IMR-90 (cell line): Measurements from ENCODE around the gene IGF1R. TPM values are rescaled to one million over a fixed set of nuclear protein-coding genes. Genes with fewer than 3 reads are reported as not detected.

Experiments used
- ATAC-seq: fragments of 200-7000 bp; cut with Tn5 transposase; 2 replicates; pipeline ENCODE4 v1.9.1; 2020; ENCODE audit warnings: low read depth, mild to moderate bottlenecking, moderate library complexity
- BruUV-seq: library from RNA; stranded (reverse); fragments of 400-500 nt; replicated peaks from 2 replicates; lab custom pipeline; 2021; lab: Mats Ljungman, UMichigan
- CTCF ChIA-PET: fragments of 300-600 bp; formaldehyde crosslinking; extraction: SDS; loops from one replicate; lab custom pipeline; 2021; ENCODE audit warnings: antibody characterized with exemption; lab: Yijun Ruan, JAX
- POLR2A ChIA-PET: fragments of 300-600 bp; sonication (Branson Sonifier 250); formaldehyde crosslinking; loops from one replicate; lab custom pipeline; 2022; ENCODE audit warnings: antibody characterized with exemption; ENCODE audit not compliant: unreplicated experiment; lab: Charles Lee
- DNase-seq: peaks from one replicate; pipeline ENCODE4 v3.0.0; 2013
- H2AFZ ChIP-seq: replicated peaks from 2 replicates; pipeline ENCODE3; 2013; ENCODE audit warnings: low read length, mild to moderate bottlenecking; ENCODE audit not compliant: poor library complexity
- H2AK5ac ChIP-seq: 2 replicates; pipeline ENCODE4 v1.6.1; 2013; ENCODE audit warnings: low read depth, low read length, inconsistent platforms
- H2AK9ac ChIP-seq: replicated peaks from 2 replicates; pipeline ENCODE3; 2013; ENCODE audit warnings: mild to moderate bottlenecking, low read depth, low read length, moderate library complexity; ENCODE audit not compliant: poor library complexity
- H2BK120ac ChIP-seq: 2 replicates; pipeline ENCODE4 v1.6.1; 2013; ENCODE audit warnings: low read depth, low read length, inconsistent platforms
- H2BK15ac ChIP-seq: 3 replicates; pipeline ENCODE4 v1.6.1; 2013; ENCODE audit warnings: low read depth, low read length, inconsistent platforms
- H2BK20ac ChIP-seq: 2 replicates; pipeline ENCODE4 v1.6.1; 2013; ENCODE audit warnings: low read depth, mild to moderate bottlenecking, inconsistent platforms, low read length, moderate library complexity
- H2BK5ac ChIP-seq: 2 replicates; pipeline ENCODE4 v1.6.1; 2013; ENCODE audit warnings: mild to moderate bottlenecking, low read depth, low read length, inconsistent platforms; ENCODE audit not compliant: poor library complexity, severe bottlenecking
- H3K14ac ChIP-seq: replicated peaks from 2 replicates; pipeline ENCODE4 v1.6.1; 2013; ENCODE audit warnings: low read depth, low read length, inconsistent platforms
- H3K18ac ChIP-seq: 2 replicates; pipeline ENCODE4 v1.6.1; 2013; ENCODE audit warnings: low read depth, low read length, control low read depth
- H3K23ac ChIP-seq: 2 replicates; pipeline ENCODE4 v1.6.1; 2013; ENCODE audit warnings: low read depth, low read length, inconsistent platforms
- H3K27ac ChIP-seq: 2 replicates; pipeline ENCODE4 v1.5.1; 2013; ENCODE audit warnings: mild to moderate bottlenecking, control low read depth, low read length; ENCODE audit not compliant: insufficient read depth
- H3K27me3 ChIP-seq: 2 replicates; pipeline ENCODE4 v1.6.1; 2013; ENCODE audit warnings: low read length; ENCODE audit not compliant: control insufficient read depth, insufficient read depth
- H3K36me3 ChIP-seq: 2 replicates; pipeline ENCODE4 v1.6.1; 2013; ENCODE audit warnings: low read length, mixed read lengths; ENCODE audit not compliant: control insufficient read depth, insufficient read depth
- H3K4ac ChIP-seq: 2 replicates; pipeline ENCODE4 v1.6.1; 2013; ENCODE audit warnings: low read depth, low read length, inconsistent platforms
- H3K4me1 ChIP-seq: 2 replicates; pipeline ENCODE4 v1.6.1; 2013; ENCODE audit warnings: low read length, mixed read lengths; ENCODE audit not compliant: control insufficient read depth, insufficient read depth
- H3K4me2 ChIP-seq: 2 replicates; pipeline ENCODE4 v1.6.1; 2013; ENCODE audit warnings: low read depth, mild to moderate bottlenecking, control low read depth, low read length, moderate library complexity
- H3K4me3 ChIP-seq: 2 replicates; pipeline ENCODE4 v1.5.1; 2013; ENCODE audit warnings: low read depth, mild to moderate bottlenecking, control low read depth, low read length, moderate library complexity; ENCODE audit not compliant: insufficient read depth
- H3K56ac ChIP-seq: 2 replicates; pipeline ENCODE4 v1.6.1; 2013; ENCODE audit warnings: low read length, inconsistent platforms; ENCODE audit not compliant: insufficient read depth; ENCODE audit errors: extremely low read depth
- H3K79me1 ChIP-seq, 2 experiments: 2 replicates each; pipeline ENCODE4 v1.6.1; 2013; ENCODE audit warnings: low read length in 2 of 2, inconsistent platforms in 1 of 2, low read depth in 1 of 2
- H3K9ac ChIP-seq: 2 replicates; pipeline ENCODE4 v1.6.1; 2013; ENCODE audit warnings: low read depth, low read length, control low read depth
- H3K9me1 ChIP-seq: 2 replicates; pipeline ENCODE4 v1.6.1; 2013; ENCODE audit warnings: low read length, inconsistent platforms; ENCODE audit not compliant: insufficient read depth
- H3K9me3 ChIP-seq: 2 replicates; pipeline ENCODE4 v1.6.1; 2013; ENCODE audit warnings: low read length; ENCODE audit not compliant: control insufficient read depth, insufficient read depth
- H4K20me1 ChIP-seq: 2 replicates; pipeline ENCODE4 v1.6.1; 2013; ENCODE audit warnings: low read length, inconsistent platforms; ENCODE audit not compliant: insufficient read depth
- H4K5ac ChIP-seq: 2 replicates; pipeline ENCODE4 v1.6.1; 2013; ENCODE audit warnings: mild to moderate bottlenecking, low read depth, low read length, control low read depth
- H4K8ac ChIP-seq, 2 experiments: 2 replicates each; pipeline ENCODE4 v1.6.1; 2013; ENCODE audit warnings: low read depth in 2 of 2, low read length in 2 of 2, control low read depth in 1 of 2, inconsistent platforms in 1 of 2
- H4K91ac ChIP-seq: 2 replicates; pipeline ENCODE4 v1.6.1; 2013; ENCODE audit warnings: low read depth, low read length, inconsistent platforms; ENCODE audit not compliant: insufficient read depth
- BHLHE40 ChIP-seq: fragments of 150-350 bp; IDR thresholded peaks from 2 replicates; pipeline ENCODE4 v1.6.1; 2016; ENCODE audit warnings: mild to moderate bottlenecking, low read depth, low read length
- CEBPB ChIP-seq: IDR thresholded peaks from 2 replicates; pipeline ENCODE4 v1.6.1; 2012; ENCODE audit warnings: low read depth, low read length, improper control_type of control experiment
- CHD1 ChIP-seq: IDR thresholded peaks from 2 replicates; pipeline ENCODE4 v1.6.1; 2012; ENCODE audit warnings: low read depth, low read length, improper control_type of control experiment
- FOS ChIP-seq: fragments of 150-350 bp; IDR thresholded peaks from 2 replicates; pipeline ENCODE4 v1.6.1; 2016; ENCODE audit warnings: low read depth, low read length
- MAZ ChIP-seq: IDR thresholded peaks from 2 replicates; pipeline ENCODE4 v1.6.1; 2012; ENCODE audit warnings: low read depth, mild to moderate bottlenecking, low read length, improper control_type of control experiment, moderate library complexity, borderline replicate concordance
- NFE2L2 ChIP-seq: fragments of 150-350 bp; IDR thresholded peaks from 2 replicates; pipeline ENCODE4 v1.6.1; 2016; ENCODE audit warnings: low read depth, mild to moderate bottlenecking, low read length
- RAD21 ChIP-seq: IDR thresholded peaks from 2 replicates; pipeline ENCODE4 v1.6.1; 2012; ENCODE audit warnings: low read length, improper control_type of control experiment
- SMC3 ChIP-seq: fragments of 150-350 bp; IDR thresholded peaks from 2 replicates; pipeline ENCODE4 v1.6.1; 2016; ENCODE audit warnings: low read depth, mild to moderate bottlenecking, antibody characterized with exemption, low read length, moderate library complexity
- WGBS, 2 experiments: methylation state at CpG; one replicate each; pipeline versions ENCODE4 v1.1.5 to v1.1.7; 2013; ENCODE audit warnings: missing lambda C conversion rate in 2 of 2; ENCODE audit not compliant: insufficient read length in 1 of 2; ENCODE audit errors: extremely low coverage in 2 of 2; 5-methylcytosine and 5-hydroxymethylcytosine counted together
- dilution Hi-C: fragments of 300-500 bp; cut with HindIII; formaldehyde crosslinking; loops from one replicate; pipeline ENCODE4 v1.14.3; 2018; ENCODE audit warnings: low sequenced_read_pairs; ENCODE audit not compliant: unreplicated experiment
- in situ Hi-C: fragments of 300-500 bp; cut with MboI; formaldehyde crosslinking; loops from 3 replicates; pipeline ENCODE4 v1.14.3; 2019; ENCODE audit warnings: low sequenced_read_pairs, inconsistent platforms, mixed read lengths
- intact Hi-C: fragments of 100-400 bp; cut with micrococcal nuclease; formaldehyde crosslinking; loops from 2 replicates; pipeline ENCODE4 v1.10.0; 2022
- polyA plus RNA-seq, 3 experiments: library from polyadenylated mRNA; depleted of rRNA; stranded (reverse); fragments of >200 nt; gene quantifications; 2 replicates each; pipeline ENCODE4 v1.2.3, GENCODE V29; 2012; ENCODE audit warnings: low replicate concordance in 1 of 3
- total RNA-seq: library from RNA; depleted of rRNA; stranded (reverse); fragments of >200 nt; gene quantifications from 2 replicates; pipeline ENCODE4 v1.2.3, GENCODE V29; 2012
- TF ChIP-seq, protein P1 (sequence below): conservative IDR thresholded peaks from 2 replicates; pipeline ENCODE4 v1.5.1; 2012; ENCODE audit warnings: mild to moderate bottlenecking, low read depth, low read length, improper control_type of control experiment
- TF ChIP-seq, protein P2 (sequence below): fragments of 150-350 bp; IDR thresholded peaks from 2 replicates; pipeline ENCODE4 v1.6.1; 2017; ENCODE audit warnings: mild to moderate bottlenecking, antibody characterized with exemption, low read length, low read depth

IGF1R gene
- total and polyA plus RNA-seq, 2 of the 4 experiments (the other 2 are of a cell fraction), result 24.0 to 24.9 TPM

DNA sequence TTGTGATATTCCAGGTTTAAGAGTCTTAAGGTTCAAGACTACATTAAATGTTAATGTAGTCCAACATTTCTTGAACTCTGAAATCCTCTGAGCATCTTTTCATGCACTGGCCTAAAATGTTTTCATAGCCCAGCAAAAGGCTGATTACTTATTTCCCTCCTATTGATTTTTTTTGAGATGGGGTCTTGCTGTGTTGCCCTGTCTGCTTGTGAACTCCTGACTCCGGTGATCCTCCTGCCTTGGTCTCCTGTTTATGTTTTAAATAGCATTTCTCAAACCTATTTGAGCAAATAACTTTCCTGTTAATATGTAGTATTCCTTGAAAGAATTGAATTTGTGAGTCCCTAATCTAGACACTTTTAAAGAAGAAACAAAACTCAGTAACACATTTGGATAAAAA is 133.5 kb downstream of the IGF1R start:
- POLR2A ChIA-PET, result no interaction called here
- Histone ChIP-seq H3K14ac (no peak overlapping the region), H3K4ac (no peak overlapping the region), H2BK20ac (no peak overlapping the region), H2AK9ac (no peak overlapping the region), H3K4me3 (no peak overlapping the region), H3K56ac (no peak overlapping the region), H2BK120ac (no peak overlapping the region), H3K4me2 (no peak overlapping the region), H3K27me3 (no peaks in the 10 kb centered on the region), H2AFZ (no peak overlapping the region), H2BK15ac (no peak overlapping the region), H3K9me3 (no peaks in the 10 kb centered on the region), H3K23ac (no peak overlapping the region), H3K79me1 (peaks cover 29 to 82% of the 10 kb centered on the region in 2 experiments), H2AK5ac (no peak overlapping the region), H3K18ac (no peak overlapping the region), H3K9ac (no peak overlapping the region), H4K5ac (no peak overlapping the region), H3K4me1 (peaks cover 7% of the 10 kb centered on the region), H4K20me1 (peaks cover 61% of the 10 kb centered on the region), H3K9me1 (peaks cover 23% of the 10 kb centered on the region), H3K36me3 (peaks cover 3% of the 10 kb centered on the region; the same call in 1 of the 2 replicates), H3K27ac (no peak overlapping the region), H4K8ac (no peak overlapping the region), H2BK5ac (no peak overlapping the region), H4K91ac (no peak overlapping the region)
- TF ChIP-seq, protein P1, sequence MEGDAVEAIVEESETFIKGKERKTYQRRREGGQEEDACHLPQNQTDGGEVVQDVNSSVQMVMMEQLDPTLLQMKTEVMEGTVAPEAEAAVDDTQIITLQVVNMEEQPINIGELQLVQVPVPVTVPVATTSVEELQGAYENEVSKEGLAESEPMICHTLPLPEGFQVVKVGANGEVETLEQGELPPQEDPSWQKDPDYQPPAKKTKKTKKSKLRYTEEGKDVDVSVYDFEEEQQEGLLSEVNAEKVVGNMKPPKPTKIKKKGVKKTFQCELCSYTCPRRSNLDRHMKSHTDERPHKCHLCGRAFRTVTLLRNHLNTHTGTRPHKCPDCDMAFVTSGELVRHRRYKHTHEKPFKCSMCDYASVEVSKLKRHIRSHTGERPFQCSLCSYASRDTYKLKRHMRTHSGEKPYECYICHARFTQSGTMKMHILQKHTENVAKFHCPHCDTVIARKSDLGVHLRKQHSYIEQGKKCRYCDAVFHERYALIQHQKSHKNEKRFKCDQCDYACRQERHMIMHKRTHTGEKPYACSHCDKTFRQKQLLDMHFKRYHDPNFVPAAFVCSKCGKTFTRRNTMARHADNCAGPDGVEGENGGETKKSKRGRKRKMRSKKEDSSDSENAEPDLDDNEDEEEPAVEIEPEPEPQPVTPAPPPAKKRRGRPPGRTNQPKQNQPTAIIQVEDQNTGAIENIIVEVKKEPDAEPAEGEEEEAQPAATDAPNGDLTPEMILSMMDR, result no peak
- TF ChIP-seq CHD1 (no peak), NFE2L2 (no peak), MAZ (no peak), CEBPB (no peak), RAD21 (no peak), SMC3 (no peak), BHLHE40 (no peak), FOS (no peak)
- TF ChIP-seq, protein P2, sequence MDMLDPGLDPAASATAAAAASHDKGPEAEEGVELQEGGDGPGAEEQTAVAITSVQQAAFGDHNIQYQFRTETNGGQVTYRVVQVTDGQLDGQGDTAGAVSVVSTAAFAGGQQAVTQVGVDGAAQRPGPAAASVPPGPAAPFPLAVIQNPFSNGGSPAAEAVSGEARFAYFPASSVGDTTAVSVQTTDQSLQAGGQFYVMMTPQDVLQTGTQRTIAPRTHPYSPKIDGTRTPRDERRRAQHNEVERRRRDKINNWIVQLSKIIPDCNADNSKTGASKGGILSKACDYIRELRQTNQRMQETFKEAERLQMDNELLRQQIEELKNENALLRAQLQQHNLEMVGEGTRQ, result no peak
- no CpG with 5 or more reads among the region's 1 CpG for WGBS, 2 experiments
- no TSS peak for BruUV-seq
- in situ Hi-C loops, result loop anchor here (25.0 kb wide), 1 partner anchor 130 kb away; no protein-coding TSS in a partner anchor
- no peak for DNase-seq
- dilution Hi-C loops, result no loop called here
- ATAC-seq, result no peak
- CTCF ChIA-PET, result no interaction called here
- intact Hi-C loops, result no loop called here
